Smooth muscle cell of the brain vasculature (primary cell): ENCODE data around the gene PDE1A.
A peak's percentile ranks its signal among the peaks of the same experiment; 100 is the strongest.

Experiments used
- DNase-seq: peaks from one replicate; pipeline ENCODE4 v3.0.0-alpha.2; 2012; ENCODE audit warnings: low read depth, low spot score

PDE1A gene

GRCh38 chr2:182208421-182208820 is 218.4 kb downstream of the PDE1A start:
- no peak for DNase-seq

- no peak for DNase-seq
Observed at GRCh38 chr2:182207049-182207746, 219.6 kb downstream of the PDE1A start.

- DNase-seq: no peak
Observed at GRCh38 chr2:182197529-182197928, 229.3 kb downstream of the PDE1A start.

- DNase-seq: no peak
Observed at GRCh38 chr2:182193291-182193690, 233.5 kb downstream of the PDE1A start.

GRCh38 chr2:182191061-182191460 is 235.8 kb downstream of the PDE1A start:
- no peak for DNase-seq

- no peak for DNase-seq
Observed at GRCh38 chr2:182187130-182187529, 239.7 kb downstream of the PDE1A start.

- DNase-seq: peak; percentile 15
Observed at GRCh38 chr2:182186132-182186735, 240.6 kb downstream of the PDE1A start.

GRCh38 chr2:182182436-182182835 is 244.4 kb downstream of the PDE1A start:
- DNase-seq: no peak

- no peak for DNase-seq
Observed at GRCh38 chr2:182181381-182181780, 245.5 kb downstream of the PDE1A start.

GRCh38 chr2:182179176-182179575 is 247.7 kb downstream of the PDE1A start:
- DNase-seq: no peak

- DNase-seq: no peak
Observed at GRCh38 chr2:182173944-182174622, 252.8 kb downstream of the PDE1A start.

GRCh38 chr2:182170341-182170740 is 256.5 kb downstream of the PDE1A start:
- no peak for DNase-seq

- DNase-seq: no peak
Observed at GRCh38 chr2:182167882-182168281, 259.0 kb downstream of the PDE1A start.

GRCh38 chr2:182166841-182167240 is 260.0 kb downstream of the PDE1A start:
- no peak for DNase-seq

- no peak for DNase-seq
Observed at GRCh38 chr2:182166406-182166805, 260.4 kb downstream of the PDE1A start.

GRCh38 chr2:182165202-182165601 is 261.6 kb downstream of the PDE1A start:
- no peak for DNase-seq

GRCh38 chr2:182164686-182165085 is 262.1 kb downstream of the PDE1A start:
- DNase-seq: no peak

GRCh38 chr2:182163878-182164277 is 263.0 kb downstream of the PDE1A start:
- DNase-seq: no peak

GRCh38 chr2:182148344-182148743 is 278.5 kb downstream of the PDE1A start:
- no peak for DNase-seq

- no peak for DNase-seq
Observed at GRCh38 chr2:182144776-182145165, 282.1 kb downstream of the PDE1A start.

- no peak for DNase-seq
Observed at GRCh38 chr2:182144041-182144775, 282.6 kb downstream of the PDE1A start.

GRCh38 chr2:182142062-182142461 is 284.8 kb downstream of the PDE1A start:
- DNase-seq: no peak
